GM21529 (cell line): ENCODE results near the gene SLC39A1.

ENCODE experiments used
- ATAC-seq: cut with Tn5 transposase; IDR thresholded peaks from one replicate; pipeline ENCODE4 v1.9.1; 2021; ENCODE audit not compliant: unreplicated experiment

The SLC39A1 gene

GRCh38 chr1:153953859-153954365 lies 9.4 kb downstream of the SLC39A1 start:
- ATAC-seq, result no peak

GRCh38 chr1:153951801-153952200 lies 11.5 kb downstream of the SLC39A1 start:
- ATAC-seq, result no peak

DNA sequence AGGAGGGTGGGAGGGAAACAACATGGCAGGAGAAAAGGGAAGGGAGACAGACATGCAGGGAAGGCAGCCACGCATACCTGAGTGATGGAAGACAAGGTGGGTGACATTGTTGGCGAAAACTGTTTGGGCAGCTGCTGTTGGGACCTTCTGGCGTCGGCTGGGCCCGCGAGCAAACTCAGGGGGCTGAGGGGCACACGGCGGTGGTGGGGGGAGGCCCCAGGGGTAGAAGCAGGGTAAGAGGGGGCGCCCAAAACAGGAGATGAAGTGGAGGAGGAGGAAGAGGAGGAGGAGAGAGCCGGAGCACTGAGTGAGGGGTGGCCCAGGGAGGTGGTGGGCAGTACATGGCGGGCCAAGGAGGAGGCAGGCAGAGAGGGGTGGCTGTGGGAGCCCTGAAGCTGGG lies 12.2 kb downstream of the SLC39A1 start:
- ATAC-seq, result no peak

- peak; percentile 66 for ATAC-seq
These were observed 16.6 kb downstream of the SLC39A1 start, which contains the start of gene DENND4B for GRCh38 chr1:153946622-153947241. Gene DENND4B (minus strand): TSS chr1:153946718. CDS start chr1:153944374, 2,344 bp downstream.

- ATAC-seq, result peak; percentile 62
These were observed 17.3 kb downstream of the SLC39A1 start for GRCh38 chr1:153945795-153946621.

GRCh38 chr1:153945131-153945794 lies 18.1 kb downstream of the SLC39A1 start:
- no peak for ATAC-seq

- ATAC-seq, result no peak
These were observed 18.6 kb downstream of the SLC39A1 start for GRCh38 chr1:153944827-153945117.

DNA sequence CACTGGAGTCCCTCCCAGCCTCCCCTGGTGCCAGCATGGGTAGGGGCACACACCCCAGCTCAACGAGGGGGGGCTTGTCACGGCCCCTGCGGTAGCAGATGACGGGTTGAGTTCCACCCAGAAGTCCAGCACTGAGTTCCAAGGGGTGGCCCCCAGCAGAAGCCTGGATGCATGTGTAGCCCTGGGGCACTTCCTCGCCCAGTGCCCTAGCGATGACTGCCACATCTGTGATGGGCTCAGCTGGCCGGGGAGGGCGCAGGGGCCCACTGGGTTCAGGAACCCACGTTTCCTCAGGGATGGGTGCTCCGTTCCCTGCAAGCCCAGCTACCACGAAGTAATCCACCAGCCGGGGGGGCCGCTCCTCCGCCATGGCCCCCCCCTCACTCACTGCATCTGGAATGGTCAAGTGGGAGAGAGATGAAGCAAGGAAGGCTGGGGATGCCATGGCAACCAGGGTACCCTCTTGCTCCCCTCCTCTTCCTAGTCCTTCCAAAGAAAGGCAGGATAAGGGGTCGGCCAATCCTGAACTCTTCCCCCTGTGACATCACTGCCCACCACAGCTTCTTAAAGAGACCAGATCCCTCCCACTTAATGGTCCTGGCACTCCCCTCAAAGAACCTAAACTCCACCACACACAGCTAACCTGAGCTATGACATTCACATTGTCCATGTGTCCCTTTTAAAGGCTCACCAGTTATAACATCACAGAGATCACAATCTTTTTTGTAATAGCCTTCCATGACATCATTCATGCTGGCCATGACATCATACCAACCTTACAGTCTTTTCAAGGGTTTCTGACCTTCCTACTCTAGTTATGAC lies 19.1 kb downstream of the SLC39A1 start:
- no peak for ATAC-seq

GRCh38 chr1:153942766-153943549 lies 20.4 kb downstream of the SLC39A1 start:
- no peak for ATAC-seq

GRCh38 chr1:153941826-153942725 lies 21.3 kb downstream of the SLC39A1 start:
- ATAC-seq, result no peak

DNA sequence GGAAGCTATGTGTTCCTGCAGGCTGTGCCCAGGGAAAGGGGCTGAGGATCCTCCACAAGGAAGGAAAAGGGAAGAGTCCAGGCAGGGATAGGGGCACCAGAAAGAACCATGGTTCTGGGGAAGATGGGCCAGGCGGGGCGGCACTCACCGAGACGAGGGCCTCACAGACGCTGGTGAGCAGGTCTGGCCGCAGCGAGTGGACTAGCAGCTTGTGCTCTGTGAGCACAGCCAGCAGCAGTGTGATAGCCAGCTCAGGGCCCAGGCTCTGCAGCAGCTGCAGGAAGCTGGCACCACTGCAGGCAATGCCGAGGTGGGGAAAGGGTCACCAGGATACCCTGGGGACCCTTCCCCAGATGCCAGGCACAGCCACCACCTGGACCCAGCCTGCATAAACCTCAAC lies 22.6 kb downstream of the SLC39A1 start:
- ATAC-seq, result no peak

- ATAC-seq, result no peak
These were observed 23.9 kb downstream of the SLC39A1 start for GRCh38 chr1:153939476-153939875.

- no peak for ATAC-seq
These were observed 24.3 kb downstream of the SLC39A1 start for GRCh38 chr1:153938996-153939395.

- no peak for ATAC-seq
These were observed 26.0 kb downstream of the SLC39A1 start for GRCh38 chr1:153937331-153937730.

DNA sequence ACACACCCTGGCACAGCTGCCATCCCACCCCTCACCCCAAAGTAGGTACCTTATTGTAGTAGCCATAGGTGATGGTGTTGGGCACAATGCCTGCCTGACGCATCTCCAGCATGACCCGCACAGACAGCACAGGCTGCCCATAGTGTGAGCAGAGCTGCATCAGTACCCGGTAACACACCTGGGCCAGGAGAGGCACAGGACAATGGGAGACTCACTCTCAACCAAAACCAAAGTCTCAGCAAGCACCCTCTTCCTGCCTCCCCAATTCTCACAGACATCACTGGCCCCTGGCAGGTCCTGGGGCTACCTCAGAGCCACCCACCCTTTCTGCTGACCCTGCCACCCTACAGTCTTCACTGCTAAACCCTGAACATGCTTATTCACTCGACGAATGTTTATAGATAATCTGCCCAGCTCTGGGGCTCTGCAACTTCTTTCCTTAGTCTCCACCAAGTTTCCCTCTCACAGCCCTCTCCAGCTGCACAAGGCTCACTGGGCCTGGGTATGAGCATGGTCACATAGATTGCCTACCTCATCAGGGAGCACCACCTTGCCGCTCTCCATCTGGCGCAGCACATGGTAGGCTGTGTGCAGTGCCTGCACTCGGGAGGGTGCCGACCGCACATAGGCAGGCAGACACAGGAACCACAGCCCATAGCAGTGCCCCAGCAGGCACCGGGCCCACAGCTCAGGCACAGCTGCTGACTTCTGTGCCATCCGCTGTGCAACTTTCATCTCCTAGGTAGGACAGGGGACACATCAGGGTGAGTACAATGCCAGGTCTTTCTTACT lies 27.1 kb downstream of the SLC39A1 start:
- no peak for ATAC-seq

DNA sequence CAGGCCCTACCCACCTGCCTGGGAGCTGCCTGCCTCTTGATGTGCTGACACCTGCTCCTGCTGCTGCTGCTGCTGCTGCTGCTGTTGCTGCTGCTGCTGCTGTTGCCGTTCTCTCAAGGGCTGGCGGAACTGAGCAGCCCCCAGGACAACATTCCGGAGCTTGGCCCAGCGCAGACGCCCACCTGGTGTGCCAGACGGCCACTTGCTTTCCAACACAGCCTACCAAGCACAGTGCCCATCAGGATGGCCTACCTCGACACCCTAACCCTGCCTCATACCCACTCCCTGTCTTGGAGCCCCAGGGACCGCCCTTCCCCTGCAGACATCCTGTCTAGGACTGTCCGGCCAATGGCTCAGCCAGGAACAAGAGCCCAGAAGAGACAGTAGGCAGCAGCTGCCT lies 28.6 kb downstream of the SLC39A1 start:
- ATAC-seq, result no peak

DNA sequence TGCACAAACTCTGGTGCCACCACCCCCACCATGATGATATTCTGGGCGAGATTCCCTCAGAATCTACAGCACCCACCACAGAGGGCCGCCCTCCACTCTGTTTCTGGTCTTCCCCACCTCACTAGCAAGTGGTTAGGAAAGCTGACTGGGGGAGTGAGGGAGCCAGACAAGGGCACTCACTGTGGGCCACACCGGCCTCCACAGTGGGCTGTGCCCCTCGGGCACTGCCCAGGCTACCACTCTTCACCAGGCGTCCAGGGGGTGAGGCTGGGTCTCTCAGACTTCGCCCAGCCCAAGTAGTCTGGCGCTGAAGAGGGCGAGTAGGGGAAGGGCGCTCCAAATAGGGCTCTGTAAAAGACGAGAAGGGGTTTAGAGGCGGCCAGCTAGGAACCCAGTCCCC lies 29.4 kb downstream of the SLC39A1 start:
- ATAC-seq, result no peak

- ATAC-seq, result no peak
These were observed 29.9 kb downstream of the SLC39A1 start for GRCh38 chr1:153933430-153933829.
